ENCODE measurements around the gene LRATD1.

The LRATD1 gene

GRCh38 chr2:14681608-14682007 is 49.1 kb downstream of the LRATD1 start:
- in situ Hi-C loops (cut with HindIII; ENCODE audit: low pct_ligation_motif_present, low pct_unique_long_range_greater_than_20kb, low sequenced_read_pairs): no loop called here
- DNase-seq: no peak

Measured in ACHN (cell line).